Stimulated activated CD4-positive, alpha-beta T cell treated with anti-CD3 and anti-CD28 coated beads, Interleukin-1b, Interleukin-23, amount 100 ng/mL, for 4 hours (primary cell): Measurements from ENCODE around the gene LDLRAD1.
"Not testable (repeated sequence)": the region's sequence is repeated elsewhere in the genome, so short reads cannot be mapped to it uniquely, and the experiment has no call there.

Experiments used
- DNase-seq, 2 donors: peaks; one replicate each; pipeline ENCODE4 v3.0.0-alpha.2; 2020; ENCODE audit warnings: low read depth in 2 of 2

The LDLRAD1 gene

DNA sequence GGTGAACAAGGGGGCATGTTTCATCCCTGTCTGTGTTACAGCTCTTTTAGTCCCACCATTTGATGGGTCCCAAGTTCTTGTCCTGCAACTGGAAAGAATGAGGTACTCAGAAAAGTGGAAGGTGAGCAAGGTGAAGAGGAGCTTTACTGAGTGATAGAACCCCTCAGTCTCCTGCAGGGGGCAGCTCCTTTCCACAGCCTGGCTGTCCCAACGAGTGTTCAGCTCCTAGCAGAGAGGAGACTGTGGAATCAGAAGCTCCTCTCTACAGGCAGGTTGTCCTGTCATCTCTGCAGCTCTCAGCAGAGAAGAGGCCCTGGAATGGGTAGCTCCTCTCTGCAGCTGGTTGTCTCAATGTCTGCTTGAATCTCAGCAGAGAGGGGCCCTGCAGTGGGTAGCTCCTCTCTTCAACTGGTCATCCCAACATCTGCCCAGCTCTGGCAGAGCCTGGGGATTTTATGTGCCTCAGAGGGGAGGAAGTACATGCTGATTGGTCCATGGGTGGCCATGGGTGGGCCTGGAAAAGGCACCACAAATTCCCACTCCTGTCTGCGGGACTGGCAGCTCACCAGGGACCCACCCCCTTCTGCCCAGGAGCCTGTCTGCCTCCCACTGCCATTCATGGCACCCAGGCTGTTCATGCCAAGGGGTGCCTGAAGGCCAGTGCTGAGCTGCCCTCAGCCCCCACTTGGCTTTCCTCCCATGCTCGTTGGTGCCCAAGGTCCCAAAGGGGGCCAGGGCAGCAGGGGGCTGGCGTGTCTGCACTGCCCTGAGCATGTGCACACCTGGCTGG, 25.7 kb downstream of the LDLRAD1 start:
- no peak for DNase-seq

GRCh38 chr1:53987880-53988279, 30.1 kb downstream of the LDLRAD1 start:
- DNase-seq, result no peak

DNA sequence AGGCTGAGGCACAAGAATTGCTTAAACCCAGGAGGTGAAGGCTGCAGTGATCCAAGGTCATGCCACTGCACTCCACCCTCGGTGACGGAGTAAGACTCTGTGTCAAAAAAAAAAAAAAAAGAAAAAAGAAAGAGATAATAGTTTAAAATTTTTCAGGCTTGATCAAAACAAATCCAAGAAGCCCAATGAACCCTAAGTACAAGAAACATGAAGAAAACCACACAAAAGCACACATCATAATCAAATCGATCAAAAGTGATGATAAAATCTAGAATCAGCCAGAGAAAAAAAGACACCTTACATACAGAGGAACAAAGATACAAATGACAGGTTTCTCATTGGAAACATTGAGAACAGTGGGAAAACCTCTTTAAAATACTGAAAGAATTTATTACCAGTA, 31.5 kb downstream of the LDLRAD1 start:
- DNase-seq, result no peak

DNA sequence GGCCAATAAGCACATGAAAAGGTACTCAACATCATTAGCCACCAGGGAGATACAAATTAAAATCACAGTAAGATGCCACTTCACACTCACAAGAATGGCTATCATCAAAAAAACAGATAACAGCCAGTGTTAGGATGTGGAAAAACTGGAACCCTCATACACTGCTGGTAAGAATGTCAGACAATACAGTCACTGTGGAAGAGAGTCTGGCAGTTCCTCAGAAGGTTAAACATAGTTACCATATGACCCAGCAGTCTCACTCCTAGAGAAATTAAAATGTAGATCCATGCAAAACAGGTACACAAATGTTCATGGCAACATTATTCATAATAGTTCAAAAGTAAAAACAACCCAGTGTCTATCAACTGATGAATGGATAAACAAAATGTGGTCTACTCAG, 33.3 kb downstream of the LDLRAD1 start:
- no peak for DNase-seq

DNA sequence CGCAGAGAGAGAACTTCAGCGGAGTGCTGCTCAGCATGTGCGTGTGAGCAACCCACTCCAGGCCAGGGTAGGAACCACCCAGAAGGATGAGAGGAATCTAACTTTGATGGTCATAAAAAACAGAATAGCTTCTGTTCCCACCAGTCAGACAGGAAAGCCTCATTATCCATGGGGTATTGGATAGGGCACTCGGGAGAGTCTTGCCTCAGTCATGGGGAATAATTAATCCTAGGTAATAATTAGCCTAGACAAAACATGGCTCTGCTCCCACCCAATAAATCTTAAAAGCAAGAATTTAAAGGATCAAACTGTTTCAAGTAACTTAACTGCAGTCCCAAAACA, 35.3 kb downstream of the LDLRAD1 start:
- no peak for DNase-seq

- DNase-seq, result no peak
These were observed 35.8 kb downstream of the LDLRAD1 start for GRCh38 chr1:53982034-53982762.

DNA sequence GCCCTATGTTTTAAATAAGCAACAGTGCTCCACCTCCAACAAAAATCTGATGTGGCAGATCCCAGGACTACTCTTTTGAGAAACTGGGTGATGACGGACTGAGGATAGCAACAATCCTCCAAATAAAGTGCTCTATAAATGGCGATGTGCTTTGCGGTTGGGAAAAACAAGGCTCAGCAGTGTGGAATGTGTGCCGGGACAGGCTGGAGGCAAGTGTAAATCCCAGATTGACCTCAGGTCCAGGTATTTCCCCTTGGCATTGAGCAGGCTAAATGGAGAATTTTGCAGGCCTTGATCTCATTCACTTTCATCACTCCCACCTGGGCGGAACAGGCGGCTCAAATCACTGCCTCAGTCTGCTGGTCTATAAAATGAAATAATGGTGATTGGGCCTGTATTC, 36.8 kb downstream of the LDLRAD1 start:
- no peak for DNase-seq

DNA sequence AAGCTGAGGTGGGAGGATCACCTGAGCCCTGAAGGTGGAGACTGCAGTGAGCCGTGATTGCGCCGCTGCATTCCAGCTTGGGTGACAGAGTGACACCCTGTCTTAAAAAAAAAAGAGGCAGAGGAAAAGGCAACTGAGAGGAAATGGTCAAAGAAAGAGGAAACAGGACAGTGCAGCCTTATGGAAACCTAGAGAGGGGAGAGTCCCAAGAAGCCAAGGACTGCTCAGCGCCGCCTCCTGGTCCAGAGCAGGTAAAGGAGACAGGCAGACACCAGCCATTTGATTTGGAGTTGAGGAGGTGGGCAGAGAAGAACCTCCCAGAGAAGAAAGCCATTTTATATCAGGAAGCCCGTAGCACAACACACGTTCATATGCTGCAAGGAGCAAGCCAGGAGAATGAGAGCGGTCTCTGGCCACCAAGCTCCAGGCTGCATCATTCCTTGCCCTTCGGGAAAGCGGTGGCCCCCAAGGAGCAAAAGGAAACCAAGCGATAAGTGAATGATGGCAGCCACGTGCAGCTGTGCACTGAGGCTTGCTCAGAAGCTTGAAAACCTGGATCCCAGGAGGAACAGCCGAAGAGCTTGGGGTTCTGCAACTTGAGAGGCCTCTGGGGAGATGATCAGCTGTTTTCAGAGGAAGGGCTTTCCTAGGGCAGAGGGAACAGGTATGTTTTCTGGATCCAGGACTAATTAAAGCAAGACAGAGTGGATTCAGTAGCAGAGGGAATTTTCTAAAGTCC, 38.1 kb downstream of the LDLRAD1 start:
- DNase-seq, result no peak

DNA sequence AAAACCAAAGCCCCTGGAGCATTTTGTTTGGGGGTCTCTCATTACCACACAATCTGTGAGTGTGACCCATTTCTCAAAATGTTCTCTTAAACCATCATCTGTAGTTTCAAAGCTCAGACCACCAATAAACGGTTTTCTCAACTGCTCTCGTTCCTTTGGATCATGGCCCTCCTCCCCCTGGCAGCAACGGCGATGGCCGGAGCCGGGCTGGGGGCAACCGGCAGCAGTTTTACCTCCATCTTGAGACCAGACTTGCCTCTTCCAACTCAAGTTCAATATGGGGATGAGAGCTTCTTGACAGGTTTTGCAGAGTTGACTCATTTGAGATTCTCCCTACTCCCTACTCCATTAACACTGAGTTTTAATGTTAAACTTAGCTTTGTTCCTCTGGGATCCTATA, 42.1 kb downstream of the LDLRAD1 start:
- DNase-seq, result no peak

- no peak for DNase-seq
These were observed 46.3 kb downstream of the LDLRAD1 start for GRCh38 chr1:53971718-53972117.

- not testable (repeated sequence) for DNase-seq
These were observed 48.7 kb downstream of the LDLRAD1 start for GRCh38 chr1:53969323-53969722.

- DNase-seq, result no peak
These were observed 49.9 kb downstream of the LDLRAD1 start for GRCh38 chr1:53968125-53968513.

DNA sequence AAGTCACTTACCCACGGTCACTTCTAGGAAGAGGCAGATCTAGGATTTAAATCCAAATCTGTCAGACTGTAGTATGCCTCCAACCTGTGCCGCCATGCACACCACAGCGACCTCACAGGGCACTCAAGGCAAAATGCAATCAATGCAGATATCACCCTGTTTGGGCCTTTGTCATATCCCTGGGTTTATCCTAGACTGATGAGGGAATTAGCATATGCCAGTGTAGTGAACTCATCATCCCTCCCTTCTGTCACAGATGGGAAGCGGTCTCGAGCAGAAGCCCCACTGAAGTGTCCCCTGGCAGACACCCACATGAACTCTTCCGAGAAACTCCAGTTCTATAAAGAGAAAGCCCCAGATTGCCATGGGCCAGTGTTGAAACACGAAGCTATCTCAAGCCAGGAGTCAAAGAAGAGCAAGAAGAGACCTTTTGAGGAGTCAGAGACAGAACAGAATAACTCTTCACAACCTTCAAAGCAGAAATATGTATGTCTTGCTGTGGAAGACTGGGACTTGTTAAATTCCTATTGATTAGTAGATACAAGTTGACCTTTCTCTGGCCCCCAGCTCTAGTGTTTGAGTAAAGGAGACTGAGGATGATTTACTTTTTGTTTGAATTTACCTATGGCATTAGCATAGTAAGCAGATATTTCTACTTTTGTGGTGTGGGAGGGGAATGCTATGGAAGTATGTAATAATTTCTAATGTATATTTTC, 50.4 kb downstream of the LDLRAD1 start:
- DNase-seq, result no peak

- DNase-seq, result no peak
These were observed 51.2 kb downstream of the LDLRAD1 start for GRCh38 chr1:53966794-53967193.

GRCh38 chr1:53964109-53964508, 53.9 kb downstream of the LDLRAD1 start:
- no peak for DNase-seq

GRCh38 chr1:53963460-53963859, 54.5 kb downstream of the LDLRAD1 start:
- no peak for DNase-seq

DNA sequence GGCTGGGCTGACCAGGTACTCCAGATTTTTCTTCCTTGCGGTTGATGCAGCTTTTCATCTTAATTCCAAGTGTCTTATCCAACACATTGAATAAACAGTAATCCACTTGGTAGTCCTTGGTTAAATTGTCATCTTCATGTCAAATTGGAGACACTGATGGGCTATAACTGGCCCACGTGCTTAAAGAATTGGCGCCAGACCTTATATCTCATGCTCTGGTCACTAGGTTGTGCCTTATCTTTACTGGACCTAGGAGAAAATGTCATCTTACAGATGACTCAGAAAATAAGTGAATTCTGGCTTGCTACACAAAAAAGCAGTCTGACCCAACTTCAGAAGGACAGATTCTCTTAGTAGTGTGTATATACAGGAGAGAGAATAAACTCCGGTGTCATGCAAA, 55.6 kb downstream of the LDLRAD1 start:
- no peak for DNase-seq

DNA sequence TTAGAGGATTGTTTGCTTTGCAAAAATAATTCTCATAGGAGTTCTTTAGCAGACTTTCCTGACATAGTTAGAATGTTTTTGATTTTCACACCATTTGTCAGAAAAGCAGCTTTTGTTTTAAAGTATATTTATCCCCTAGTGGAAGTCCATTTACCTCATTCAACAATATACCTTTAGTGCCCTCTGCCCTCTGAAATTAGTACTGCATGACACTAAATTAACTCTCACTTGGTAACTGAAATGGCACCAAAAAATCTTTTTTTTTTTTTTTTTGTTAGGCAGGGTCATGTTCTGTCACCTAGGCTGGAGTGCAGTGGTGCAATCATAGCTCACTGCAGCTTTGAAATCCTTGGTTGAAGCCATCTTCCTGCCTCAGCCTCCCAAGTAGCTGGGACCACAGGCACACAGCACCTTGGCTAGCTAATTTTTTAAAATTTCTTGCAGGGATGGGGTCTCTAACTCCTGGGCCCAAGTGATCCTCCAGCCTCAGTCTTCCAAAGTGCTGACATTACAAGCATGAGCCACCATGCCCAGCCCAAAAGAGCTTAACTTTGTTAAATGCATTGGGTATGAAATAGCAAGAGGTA, 58.2 kb downstream of the LDLRAD1 start:
- DNase-seq, result no peak
